NCI-H1436 treated with DMSO at 0.1 percent for 48 hours (cell line): ENCODE results near the gene ING4.
"Not testable (repeated sequence)": the region's sequence is repeated elsewhere in the genome, so short reads cannot be mapped to it uniquely, and the experiment has no call there.

Source experiments
- DNase-seq: peaks from one replicate; lab custom pipeline; 2025; lab: John Stamatoyannopoulos, UW

The ING4 gene

DNA sequence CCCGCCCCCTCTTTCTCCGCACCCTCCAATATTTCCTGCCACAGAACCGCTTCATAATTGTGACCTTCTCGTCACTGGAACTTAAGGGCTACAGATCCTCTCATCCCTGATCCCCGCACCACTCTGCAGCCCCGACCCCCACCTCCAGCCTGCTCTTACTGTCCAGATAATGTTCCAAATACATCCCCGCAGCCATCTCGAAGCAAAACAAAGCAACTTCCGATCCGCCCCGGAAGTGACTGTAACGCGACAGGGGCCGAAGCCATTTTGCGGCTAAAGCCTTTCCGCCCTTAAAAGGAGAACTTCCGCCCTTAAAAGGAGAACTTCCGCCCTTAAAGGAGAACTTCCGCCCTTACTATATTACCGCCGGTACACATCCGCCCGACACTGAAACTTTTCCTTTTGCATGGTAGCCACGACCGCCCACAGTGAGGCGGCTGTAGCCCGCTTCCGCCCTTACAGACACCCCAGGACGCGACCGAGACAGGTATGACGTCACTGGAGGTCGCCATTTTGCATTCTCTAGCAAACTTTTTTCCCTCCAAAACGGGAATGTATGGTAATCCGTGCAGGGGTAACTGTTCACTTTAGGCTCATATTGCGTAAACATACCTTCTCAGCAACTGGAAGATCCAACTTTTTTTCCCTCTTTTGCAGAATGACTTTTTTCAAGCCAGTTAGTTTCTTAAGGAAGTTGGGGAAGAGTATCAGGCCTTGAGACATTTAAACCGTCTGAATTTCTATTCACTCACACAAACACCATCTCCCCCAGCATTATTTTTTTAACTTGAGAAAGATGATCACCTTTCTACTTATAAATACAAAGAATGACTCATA, at the start of gene ING4:
ING4 (minus strand) TSS at position 214 of the 837 bp plus-strand sequence; CDS start at position 196, 18 bp downstream.
- DNase-seq: peak; percentile 98

DNA sequence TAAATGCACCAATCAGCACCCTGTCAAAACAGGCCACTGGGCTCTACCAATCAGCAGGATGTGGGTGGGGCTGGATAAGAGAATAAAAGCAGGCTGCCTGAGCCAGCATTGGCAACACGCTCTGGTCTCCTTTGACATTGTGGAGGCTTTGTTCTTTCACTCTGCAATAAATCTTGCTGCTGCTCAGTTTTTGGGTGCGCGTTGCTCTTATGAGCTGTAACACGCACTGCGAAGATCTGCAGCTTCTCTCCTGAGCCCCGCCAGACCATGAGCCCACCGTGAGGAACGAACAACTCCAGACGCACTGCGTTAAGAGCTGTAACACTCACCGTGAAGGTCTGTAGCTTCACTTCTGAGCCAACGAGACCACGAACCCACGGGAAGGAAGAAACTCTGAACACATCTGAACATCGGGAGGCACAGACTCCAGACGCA, 46.1 kb upstream of the ING4 start:
- no peak for DNase-seq

DNA sequence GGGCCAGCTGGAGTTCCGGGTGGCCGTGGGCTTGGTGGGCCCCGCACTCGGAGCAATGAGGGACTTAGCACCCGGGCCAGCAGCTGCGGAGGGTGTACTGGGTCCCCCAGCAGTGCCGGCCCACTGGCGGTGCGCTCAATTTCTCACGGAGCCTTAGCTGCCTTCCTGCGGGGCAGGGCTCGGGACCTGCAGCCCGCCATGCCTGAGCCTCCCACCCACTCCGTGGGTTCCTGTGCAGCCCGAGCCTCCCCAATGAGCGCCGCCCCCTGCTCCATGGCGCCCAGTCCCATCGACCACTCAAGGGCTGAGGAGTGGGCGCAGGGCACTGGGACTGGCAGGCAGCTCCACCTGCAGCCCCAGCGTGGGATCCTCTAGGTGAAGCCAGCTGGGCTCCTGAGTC, 45.4 kb upstream of the ING4 start:
- not testable (repeated sequence) for DNase-seq

DNA sequence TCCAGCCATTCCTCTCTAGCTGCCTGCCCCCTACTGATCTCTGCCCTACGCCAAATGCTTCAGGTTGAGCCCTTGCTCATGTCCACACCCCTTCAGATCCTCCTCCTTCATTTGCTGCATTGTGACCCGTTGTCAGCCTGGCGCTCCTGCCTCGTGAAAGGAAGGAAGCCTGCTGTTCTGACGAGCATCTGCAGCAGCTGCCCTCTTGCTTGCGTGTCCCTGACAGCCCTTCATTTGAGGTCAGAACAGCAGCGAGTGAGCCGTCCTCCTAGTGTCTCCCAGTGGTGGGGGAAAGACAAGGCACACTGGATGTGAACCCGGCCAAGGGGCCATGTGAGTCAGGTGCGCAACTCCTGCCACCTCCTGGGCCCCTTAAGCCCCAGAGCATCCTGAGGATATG, 40.7 kb upstream of the ING4 start:
- no peak for DNase-seq

DNA sequence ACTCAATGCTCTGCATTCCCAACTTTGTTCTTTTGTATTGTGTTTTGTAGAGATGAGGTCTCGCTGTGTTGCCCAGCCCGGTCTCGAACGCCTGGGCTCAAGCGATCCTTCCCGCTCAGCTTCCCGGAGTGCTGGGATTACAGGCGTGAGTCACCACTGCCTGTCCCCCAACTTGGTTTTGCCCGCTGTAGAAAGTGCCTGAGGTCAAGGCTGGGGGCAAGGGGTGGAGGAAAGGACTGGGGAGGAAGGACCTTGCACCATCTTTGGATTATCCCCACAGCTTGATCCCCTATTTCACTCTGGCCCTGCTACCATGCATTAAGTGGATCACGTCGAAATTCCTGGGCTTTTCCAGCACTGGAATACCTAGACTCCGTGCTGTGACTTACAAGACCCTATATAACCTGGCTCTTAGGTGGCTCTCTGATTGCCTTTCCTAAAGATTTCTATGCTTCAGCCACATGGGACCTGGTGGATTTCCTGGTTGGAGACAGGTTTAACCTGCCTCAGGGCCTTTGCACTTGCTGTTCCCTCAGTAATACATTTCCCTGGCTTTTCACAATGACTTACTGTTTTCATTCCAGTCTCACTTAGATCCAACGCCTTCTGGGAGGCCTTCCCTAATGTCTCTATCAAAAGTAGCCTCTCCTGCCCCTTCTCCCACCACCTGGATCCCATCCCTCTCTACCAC, 38.3 kb upstream of the ING4 start:
- DNase-seq: no peak

DNA sequence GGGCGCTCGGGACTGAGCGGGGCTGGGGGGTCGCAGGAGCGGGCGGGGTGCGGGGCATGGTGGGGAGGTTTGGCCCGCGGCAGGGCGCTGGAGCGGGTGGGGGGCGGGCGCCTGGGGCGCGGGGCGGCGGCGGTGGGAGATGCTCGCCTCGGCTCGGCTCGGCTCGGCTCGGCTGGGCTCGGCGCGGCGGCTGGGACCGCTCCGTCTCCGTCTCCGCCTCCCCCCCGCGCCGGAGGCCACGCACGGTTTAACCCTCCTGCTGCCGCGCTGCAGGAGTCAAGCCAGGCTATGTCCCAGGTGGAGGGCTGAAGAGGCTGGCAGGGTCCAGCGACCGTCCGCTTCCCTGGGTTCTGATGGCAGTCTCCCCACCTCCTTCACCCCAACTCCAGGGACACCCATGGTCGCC, 37.7 kb upstream of the ING4 start, which contains the start of gene PIANP:
PIANP (minus strand) TSS at position 170 of the 406 bp plus-strand sequence. CDS start 2,754 bp downstream, outside the sequence.
- DNase-seq: no peak

DNA sequence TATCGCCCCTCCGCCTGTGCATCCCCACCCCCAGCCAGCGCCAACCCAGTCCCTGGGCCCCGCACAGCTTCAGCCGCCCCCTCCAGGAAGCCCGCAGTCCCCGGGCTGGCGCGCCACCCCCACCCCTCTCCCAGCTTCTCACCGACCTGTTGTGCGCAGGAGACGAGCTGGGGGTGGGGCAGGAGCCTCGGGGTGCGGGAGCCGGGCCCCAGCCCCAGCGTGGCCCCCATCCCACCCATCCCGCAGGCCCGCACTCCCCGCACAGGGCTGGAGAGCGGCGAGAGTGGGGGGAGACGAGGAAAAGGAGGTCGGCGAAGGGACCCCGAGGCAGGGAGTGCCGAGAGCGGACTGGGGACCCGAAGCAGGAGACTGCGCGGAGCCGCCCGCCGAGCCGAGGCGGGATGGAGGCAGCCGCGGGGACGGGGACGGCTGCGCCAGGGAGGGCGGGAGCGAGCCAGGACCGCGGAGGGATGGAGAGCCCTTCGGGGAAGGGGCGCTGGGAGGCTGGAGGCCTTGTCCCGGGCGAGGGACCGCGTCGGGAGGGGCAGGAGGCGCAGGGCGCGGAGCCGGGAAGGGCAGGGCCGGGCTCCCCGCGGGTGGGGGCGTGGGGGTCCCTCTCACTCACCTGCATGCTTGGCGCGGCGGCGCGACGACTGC, 37.2 kb upstream of the ING4 start:
- no peak for DNase-seq

DNA sequence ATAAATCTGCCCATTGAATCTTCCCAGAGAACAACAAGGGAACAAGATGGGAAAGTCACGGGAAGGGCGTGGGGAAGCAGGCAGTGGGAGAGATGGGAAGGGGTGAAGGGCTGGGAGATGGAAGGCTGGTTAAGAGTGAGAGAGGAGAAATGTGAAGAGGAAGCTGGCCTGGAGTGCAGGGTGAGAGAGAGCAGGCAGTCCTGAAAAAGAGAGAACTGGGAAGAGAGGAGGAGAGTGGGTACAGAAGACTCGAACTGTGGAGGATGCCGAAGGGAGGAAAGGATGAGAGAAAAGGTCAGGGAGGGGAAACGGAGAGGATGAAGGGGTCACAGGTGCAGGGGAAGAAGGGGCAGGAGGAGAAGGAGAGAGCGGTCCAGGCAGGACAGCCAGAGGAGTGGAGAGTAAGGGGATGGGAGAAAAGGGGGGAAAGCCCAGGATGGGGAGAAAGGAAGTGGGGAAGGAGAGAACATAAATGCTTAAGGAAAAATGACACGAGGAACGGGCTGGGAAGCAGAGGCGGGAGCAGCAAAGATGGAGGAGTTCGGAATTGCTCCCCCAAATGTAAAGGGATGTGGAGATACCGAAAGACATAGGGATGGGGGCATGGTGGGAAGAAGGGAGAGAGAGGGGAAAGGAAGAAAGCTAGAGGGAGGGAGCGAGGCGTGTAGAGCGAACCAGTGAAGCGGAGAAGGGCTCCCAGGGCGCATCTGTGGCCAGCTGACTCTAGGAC, 36.5 kb upstream of the ING4 start:
- no peak for DNase-seq

DNA sequence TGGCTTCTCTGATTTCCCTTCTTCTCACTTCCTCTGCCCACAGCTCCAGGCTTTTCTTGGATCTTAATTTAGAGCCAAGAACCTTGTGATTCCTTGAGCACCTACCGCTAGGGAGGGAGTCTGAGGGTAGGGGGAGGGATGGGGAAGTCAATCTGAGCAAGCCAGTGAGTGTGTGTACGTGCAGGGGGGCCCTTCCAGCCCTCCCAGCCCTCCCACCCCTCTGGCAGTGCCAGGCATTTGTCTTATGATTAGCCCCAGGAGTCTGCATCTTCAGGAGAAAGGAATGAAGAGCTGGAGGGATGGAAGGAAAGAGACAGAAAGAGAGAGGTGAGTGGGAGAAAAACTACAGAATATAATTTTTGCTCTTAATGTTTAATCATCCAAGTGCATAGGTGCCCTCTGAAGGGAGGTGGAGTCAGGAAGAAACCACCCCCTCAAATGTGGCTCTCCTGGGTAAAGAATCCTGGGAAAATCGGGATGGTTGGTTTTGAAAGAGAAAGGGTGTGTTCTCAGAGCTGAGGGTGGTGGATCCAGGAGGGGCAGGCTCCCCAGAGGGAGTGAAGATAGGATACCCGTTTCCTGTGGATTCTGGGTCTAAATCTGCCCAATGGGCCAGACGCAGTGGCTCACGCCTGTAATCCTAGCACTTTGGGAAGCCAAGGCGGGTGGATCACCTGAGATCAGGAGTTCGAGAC, 35.6 kb upstream of the ING4 start:
- DNase-seq: no peak

DNA sequence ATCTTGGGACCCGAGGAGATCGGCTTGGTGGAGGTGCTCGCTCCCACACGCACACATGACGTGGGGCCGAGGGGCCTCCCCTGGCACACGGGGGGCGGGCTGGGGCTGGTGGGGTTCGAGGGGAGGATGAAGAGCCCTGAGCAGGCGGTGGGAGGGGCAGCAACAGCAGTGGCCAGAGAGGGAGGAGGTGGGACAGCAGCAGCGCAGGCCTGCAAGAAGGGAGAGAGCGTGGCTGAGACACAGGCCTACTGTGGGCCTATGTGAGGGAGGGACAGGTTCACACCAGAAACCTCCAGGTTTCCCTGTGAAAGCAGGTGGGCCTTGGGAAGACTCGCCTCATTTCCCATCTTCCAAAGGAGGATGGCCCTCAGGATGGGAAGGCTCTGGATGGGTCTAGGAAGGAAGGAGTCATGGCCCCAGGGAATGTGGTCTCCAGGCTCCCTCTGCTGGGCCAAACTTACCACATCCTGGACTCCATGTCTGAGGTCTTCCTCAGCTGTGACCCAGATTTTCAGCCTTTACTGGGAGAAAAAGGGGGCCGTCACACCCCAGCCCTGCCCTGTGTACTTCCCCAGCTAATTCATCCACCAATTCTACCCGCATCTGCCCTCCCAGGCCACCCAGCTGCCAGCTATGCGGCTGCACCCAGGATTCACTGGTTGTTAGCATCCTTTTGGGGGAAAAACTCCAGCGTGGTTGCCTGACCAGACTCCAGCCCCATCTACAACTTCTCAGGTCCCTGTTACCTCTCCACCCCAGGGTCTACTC, 34.8 kb upstream of the ING4 start:
- no peak for DNase-seq

DNA sequence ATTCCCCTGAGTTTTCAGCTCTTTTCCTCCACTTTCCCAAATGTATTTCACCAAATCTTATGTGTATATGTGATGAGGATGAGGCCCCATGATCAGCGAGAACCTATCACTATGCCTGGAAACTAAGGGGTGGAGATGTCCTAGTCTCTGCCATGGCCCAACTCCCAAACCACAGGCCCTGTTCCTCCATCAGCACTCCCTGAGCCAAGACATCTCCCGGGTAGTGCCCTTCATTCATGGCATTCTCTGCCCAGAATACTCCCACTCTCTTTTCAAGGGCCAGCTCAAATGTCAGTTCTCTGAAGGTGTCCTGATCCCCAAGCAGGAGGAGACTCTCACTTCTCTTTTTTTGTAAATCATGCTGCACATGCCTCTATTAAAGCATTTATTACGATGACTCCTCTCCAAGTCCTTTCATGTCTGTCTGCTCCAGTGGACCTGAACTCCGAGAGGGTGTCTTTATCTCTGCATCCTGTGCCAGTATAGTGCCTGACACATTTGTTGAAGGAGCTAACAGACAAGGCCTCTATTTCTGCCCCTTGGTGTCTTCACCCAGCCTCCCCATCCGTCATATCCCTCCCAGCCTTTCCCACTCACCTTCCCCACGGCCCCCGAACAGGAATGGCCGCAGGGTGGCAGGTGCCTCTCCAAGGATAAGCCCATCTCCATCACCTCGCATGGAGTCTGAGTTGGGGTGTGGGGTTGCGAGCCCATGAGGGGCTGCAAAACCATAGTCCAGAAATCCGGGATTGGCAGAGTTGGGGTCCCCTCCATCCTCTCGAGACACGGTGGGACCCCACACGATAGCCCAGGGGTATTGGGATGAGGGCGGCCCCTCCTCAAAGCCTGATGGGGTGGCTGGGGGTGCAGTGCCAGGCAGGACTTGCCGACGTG, 34.0 kb upstream of the ING4 start:
- no peak for DNase-seq

DNA sequence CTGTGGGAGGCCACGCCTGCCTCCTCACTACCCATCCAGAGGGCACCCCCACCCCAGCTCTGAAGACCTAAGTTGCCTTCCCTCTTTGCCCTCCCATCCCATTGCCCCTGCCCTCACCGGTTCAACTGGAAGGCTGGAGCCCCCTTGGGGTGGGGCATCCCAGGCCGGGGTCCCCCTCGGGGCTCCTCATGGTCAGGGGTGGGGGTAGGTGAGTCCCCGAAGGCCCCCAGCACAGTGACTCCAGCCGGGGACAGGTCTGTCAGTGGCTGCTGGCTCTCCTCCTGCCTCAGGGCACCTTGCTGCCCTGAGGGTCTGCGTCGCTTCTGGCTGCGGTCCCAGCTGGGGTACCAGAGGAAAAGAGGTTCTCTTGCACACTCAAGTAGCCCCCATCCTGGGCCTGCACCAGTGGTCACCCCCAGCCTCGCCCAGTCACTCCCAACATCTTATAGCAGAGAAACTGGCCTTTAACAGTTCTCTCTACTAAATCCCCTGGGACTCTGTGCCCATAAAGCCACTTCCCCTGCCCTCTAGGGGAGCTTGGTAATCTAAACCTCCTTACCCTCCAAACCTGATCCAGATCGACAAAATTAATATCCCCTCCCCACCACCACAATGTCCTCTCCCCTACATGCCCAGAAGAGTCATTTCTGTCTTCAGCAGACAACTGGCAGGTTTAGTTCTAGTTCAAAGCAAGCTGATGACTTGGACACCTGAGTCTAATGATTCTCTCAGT, 32.6 kb upstream of the ING4 start:
- DNase-seq: no peak

DNA sequence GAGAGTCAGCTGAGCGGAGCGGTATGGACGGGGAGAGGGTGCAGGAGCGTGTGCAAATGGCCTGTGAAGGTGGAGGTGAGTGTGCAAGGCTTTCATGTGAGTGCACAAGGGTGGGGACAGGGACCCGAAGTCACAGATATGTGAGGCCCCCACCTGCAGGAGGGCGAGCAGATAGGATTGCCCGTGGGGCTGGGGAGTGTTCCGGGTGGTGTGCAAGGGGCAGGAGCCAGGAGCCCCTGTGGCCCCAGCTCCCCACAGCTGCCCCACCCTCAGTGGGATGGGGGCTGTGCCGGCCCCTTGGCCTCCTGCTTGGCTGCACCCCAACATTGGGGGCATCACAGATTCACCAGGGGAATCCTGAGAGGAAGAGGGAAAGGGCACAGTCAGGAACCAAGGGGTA, 31.8 kb upstream of the ING4 start:
- DNase-seq: no peak

DNA sequence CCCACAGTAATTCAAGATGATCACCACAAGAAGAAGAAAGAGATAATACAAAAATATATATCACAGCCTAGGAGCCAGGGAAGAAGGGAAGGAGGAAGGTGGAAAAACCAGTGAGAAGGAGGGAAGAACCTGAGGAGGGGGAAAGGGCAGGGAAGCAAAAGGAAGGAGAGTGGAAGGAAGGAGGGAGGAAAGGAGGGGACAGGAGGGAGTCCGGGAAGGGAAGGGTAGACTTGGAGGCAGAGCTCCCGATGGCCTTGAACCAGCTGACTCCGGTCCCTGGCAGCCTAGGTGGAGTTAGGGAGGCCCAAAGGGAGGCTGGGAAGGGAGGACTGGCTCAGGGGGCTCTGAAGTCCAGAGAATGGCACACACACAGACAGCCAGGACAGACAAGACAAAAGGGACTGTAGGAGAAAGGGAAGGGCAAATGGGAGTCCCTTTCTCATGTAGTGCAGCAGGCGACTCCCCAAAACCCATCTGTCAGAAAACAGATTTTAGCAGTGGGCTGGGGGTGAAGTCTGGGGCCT, 31.0 kb upstream of the ING4 start:
- no peak for DNase-seq

DNA sequence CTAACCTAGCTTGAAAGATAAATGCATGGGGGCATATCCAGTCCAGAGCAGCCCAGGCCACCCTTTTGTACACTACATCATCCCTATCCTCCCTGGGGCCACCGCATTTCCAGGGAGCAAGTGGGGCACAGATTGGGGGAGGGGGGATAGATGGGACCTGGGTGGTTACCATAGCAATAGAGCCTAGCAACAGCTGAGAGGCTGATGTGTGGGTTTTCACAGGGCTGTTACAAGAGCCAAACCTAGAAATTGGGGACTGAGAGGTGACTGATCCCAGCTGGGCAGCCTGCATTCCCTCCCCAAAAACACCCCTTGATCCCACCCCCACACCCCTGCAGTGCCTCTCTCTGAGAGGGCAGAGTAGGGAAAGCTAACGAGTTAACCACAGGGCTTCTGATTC, 30.0 kb upstream of the ING4 start:
- DNase-seq: no peak

DNA sequence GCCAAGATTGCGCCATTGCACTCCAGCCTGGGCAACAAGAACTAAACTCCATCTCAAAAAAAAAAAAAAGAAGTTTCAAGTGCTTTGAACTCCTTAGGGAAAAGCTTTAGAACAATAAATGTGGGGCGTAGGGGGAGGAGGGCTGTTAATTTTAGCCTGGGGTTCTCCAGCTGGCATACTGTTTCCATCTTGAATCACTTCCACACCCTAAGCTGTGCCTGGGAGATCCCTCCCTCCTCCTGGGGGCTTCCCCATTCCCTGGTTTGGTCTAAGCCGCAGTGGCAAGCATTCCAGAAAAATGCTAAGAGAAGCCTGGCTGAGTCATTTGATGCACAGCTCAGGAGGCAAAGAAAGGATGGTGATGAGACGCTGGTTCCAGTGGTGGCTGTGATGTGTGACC, 28.6 kb upstream of the ING4 start:
- no peak for DNase-seq

DNA sequence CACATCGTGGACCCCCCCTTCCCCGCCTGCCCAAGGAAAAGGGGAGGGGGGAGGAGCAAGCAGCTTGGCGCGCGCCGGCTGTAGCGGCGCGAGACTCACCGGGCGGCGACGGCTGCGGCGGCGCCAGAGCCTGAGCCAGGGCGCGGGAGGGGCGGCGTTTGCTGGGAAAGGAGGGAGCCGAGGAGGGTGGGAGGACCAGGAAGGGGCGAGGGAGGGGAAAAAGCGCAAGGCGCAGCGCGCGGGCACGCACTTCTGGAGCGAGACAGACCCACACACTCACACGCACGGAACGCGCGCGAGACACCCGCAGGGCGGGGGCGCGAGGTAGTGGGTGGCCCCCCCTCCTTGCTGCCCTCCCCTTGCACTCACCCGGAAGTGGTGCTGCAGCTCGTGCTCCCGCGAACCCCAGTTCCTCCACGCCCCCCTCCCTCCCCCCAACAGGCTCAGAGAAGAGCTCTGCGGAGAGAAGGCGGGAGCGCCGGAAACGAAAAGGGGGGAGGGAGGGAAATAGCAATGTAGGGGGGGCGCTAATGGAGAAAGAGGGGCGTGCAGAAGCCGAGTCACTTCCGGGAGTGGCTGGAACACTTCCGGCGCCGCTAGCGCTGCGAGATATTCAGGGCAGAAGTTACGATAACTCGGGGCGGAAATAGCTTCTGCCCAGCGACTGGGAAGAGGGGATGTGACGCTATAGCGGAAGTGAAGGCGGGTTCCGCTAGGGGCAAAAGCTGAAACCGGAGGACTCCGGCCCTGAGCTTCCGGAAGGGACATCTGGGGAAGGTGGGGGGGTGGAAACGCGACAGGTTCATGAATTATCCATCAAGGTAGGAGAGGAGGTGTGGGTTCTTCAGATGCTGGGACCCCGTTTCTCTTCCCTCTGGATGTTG, 26.3 kb upstream of the ING4 start, which contains the start of gene ZNF384:
ZNF384 (minus strand) TSS at position 377 of the 884 bp plus-strand sequence. CDS start 9,855 bp downstream, outside the sequence.
- DNase-seq: peak; percentile 97
